Bronchial epithelial cell (primary cell): Measurements from ENCODE around the gene NSMF. TPM values are rescaled to one million over a fixed set of nuclear protein-coding genes. Genes with fewer than 3 reads are reported as not detected.

ENCODE experiments used
- DNase-seq: peaks from one replicate; pipeline ENCODE4 v3.0.0-alpha.2; 2010; ENCODE audit warnings: low read depth
- FAIRE-seq: peaks from 2 replicates; lab custom pipeline; 2011; peaks lifted over from hg19 to GRCh38; lab: Jason Lieb, UNC
- H3K27me3 ChIP-seq: 2 replicates; pipeline ENCODE4 v1.5.1; 2011; ENCODE audit warnings: low read length; ENCODE audit not compliant: control insufficient read depth, insufficient read depth
- H3K36me3 ChIP-seq: 2 replicates; pipeline ENCODE4 v1.5.1; 2011; ENCODE audit warnings: low read length; ENCODE audit not compliant: control insufficient read depth, insufficient read depth
- H3K4me3 ChIP-seq: 2 replicates; pipeline ENCODE4 v1.5.1; 2011; ENCODE audit warnings: mild to moderate bottlenecking, low read depth, low read length, control low read depth
- CTCF ChIP-seq: IDR thresholded peaks from 2 replicates; pipeline ENCODE4 v1.5.1; 2011; ENCODE audit warnings: mild to moderate bottlenecking, moderate library complexity, low read length, control low read depth, inconsistent platforms; ENCODE audit not compliant: insufficient read depth, severe bottlenecking
- total RNA-seq: library from RNA; depleted of rRNA; stranded (reverse); fragments of >200 nt; gene quantifications from 2 replicates; pipeline ENCODE4 v1.2.1, GENCODE V29; 2014

Gene NSMF
- total RNA-seq, 1 donor from 2014 or later: 17.9 TPM

- Histone ChIP-seq H3K4me3 (peak within 1 kb of the TSS; percentile 68), H3K27me3 (no peaks in the 10 kb centered on the region), H3K36me3 (no peaks in the 10 kb centered on the region)
- DNase-seq: peak; percentile 59
- TF ChIP-seq CTCF: peak; percentile 78
- FAIRE-seq: no peak
These were observed 36.3 kb downstream of the NSMF start, which contains the start of the genes EXD3 and NOXA1 for GRCh38 chr9:137422604-137423513. Gene EXD3 (minus strand): TSS chr9:137423162. CDS start chr9:137395357, 27,805 bp downstream. Gene NOXA1 (plus strand): TSS chr9:137423393. CDS start chr9:137423530, 137 bp downstream.

DNA sequence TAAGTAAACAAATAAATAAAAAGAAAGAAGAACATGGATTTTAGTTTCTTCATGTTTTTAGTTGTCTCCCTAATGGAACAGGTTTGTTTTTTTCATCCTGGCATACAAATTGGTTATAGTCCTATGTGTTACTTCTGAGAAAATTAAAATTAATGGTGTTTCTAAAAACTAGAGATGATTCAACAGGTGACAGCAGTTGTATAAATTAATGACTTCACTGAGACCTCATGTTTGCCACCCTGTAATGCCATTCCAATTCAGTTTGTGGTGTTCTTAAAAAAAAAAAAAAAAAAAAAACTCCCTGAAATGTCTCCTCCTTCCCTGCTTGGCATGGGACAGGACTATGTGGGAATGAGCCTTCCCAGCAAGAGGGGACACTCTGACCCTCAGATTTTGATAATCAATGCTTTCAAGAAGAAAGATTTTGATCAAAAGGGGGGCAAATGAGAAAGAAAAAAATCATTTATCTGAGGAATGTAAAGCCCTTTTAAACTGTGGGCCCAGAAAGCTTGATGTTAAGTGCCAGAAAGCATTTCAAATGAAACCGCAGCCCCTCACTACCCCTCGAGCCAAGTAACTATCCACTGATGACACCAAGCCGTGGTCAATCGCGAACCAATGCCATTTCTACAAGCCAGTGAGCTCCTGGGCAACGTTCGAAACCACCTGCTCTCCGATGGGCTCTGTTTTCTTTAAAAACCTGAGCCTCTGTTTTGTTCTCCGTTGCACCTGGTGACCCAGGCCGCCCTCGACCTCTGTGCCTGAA is 37.1 kb downstream of the NSMF start:
- FAIRE-seq: no peak
- Histone ChIP-seq H3K4me3 (peak overlapping the region; percentile 68), H3K27me3 (no peaks in the 10 kb centered on the region), H3K36me3 (no peaks in the 10 kb centered on the region)
- no peak for TF ChIP-seq CTCF
- DNase-seq: no peak

- DNase-seq: no peak
- Histone ChIP-seq H3K27me3 (no peaks in the 10 kb centered on the region), H3K4me3 (peak overlapping the region; percentile 15), H3K36me3 (no peaks in the 10 kb centered on the region)
- no peak for FAIRE-seq
- no peak for TF ChIP-seq CTCF
These were observed 41.7 kb downstream of the NSMF start for GRCh38 chr9:137417161-137418021.

DNA sequence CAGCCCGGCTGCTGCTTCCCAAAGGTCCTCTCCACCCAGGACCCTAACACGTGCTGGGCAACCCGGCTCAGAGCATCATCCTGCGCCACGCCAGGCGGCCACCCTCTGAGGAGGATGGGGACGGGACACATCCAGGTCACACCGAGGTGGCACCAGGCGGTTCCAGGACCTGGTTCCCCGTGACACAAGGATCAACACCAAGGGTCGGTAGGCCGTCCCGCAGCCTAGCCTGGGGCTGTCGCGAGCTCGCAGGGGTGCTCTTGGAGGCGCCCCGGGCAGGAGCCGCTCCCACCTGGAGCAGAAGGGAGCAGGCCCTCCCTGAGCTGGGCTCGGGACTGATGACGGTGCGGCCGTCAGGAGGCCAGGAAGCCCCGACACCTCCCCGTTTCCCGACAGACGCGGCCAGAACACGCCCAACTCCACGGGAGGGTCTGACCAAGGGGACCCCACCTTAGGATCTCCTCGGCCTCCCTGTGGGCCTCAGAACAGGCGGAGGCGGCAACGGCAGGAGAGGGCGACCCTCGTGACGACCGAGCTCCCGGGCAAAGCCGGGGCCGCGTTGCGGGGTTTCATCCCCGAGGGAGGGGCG is 42.5 kb downstream of the NSMF start:
- TF ChIP-seq CTCF: no peak
- H3K4me3 ChIP-seq: no peak overlapping the region
- H3K27me3 ChIP-seq: no peaks in the 10 kb centered on the region
- H3K36me3 ChIP-seq: no peaks in the 10 kb centered on the region
- DNase-seq: no peak
- no peak for FAIRE-seq

- TF ChIP-seq CTCF: no peak
- no peaks in the 10 kb centered on the region for H3K36me3 ChIP-seq
- no peaks in the 10 kb centered on the region for H3K27me3 ChIP-seq
- DNase-seq (no peak), FAIRE-seq (no peak)
- no peak overlapping the region for H3K4me3 ChIP-seq
These were observed 43.0 kb downstream of the NSMF start for GRCh38 chr9:137416006-137416562.
